Activated T-helper 17 cell treated with anti-CD3 and anti-CD28 coated beads, Interleukin-2, amount 50 U/mL, for 72 hours (primary cell): ENCODE data around the gene OR7G2. TPM values are rescaled to one million over a fixed set of nuclear protein-coding genes. Genes with fewer than 3 reads are reported as not detected.
"Not testable (repeated sequence)": the region's sequence is repeated elsewhere in the genome, so short reads cannot be mapped to it uniquely, and the experiment has no call there.

ENCODE experiments used
- ATAC-seq: fragments of 150-1000 bp; cut with Tn5 transposase; replicated peaks from 2 replicates; pipeline ENCODE4 v1.10.0; 2021; ENCODE audit warnings: mild to moderate bottlenecking, moderate library complexity
- H3K27ac Mint-ChIP-seq: one replicate; pipeline ENCODE4 v1.8.0; 2022; ENCODE audit warnings: mixed read lengths
- H3K27me3 Mint-ChIP-seq: one replicate; pipeline ENCODE4 v1.8.0; 2022; ENCODE audit warnings: mixed read lengths
- H3K36me3 Mint-ChIP-seq: one replicate; pipeline ENCODE4 v1.8.0; 2022; ENCODE audit warnings: low read depth, mild to moderate bottlenecking, mixed read lengths
- H3K4me1 Mint-ChIP-seq: one replicate; pipeline ENCODE4 v1.8.0; 2022; ENCODE audit warnings: mixed read lengths
- H3K4me3 Mint-ChIP-seq: one replicate; pipeline ENCODE4 v1.8.0; 2022; ENCODE audit warnings: mild to moderate bottlenecking, mixed read lengths
- H3K9me3 Mint-ChIP-seq: one replicate; pipeline ENCODE4 v1.8.0; 2022; ENCODE audit warnings: mixed read lengths
- total RNA-seq, 2 donors: library from RNA; stranded (reverse); gene quantifications; one replicate each; pipeline ENCODE4 v1.2.3, GENCODE V29; 2022

OR7G2 gene
- total RNA-seq, 2 donors from 2014 or later, result not detected

GRCh38 chr19:9116547-9116946 lies 9.3 kb upstream of the OR7G2 start:
- Mint-ChIP-seq H3K27ac (no peak overlapping the region), H3K4me3 (no peak overlapping the region), H3K9me3 (no peaks in the 10 kb centered on the region), H3K36me3 (no peaks in the 10 kb centered on the region), H3K4me1 (no peaks in the 10 kb centered on the region), H3K27me3 (peaks cover 18% of the 10 kb centered on the region)
- no peak for ATAC-seq

- Mint-ChIP-seq H3K4me3 (no peak within 1 kb of the TSS), H3K36me3 (no peaks in the 10 kb centered on the region), H3K4me1 (no peaks in the 10 kb centered on the region), H3K27me3 (peaks cover 18% of the 10 kb centered on the region), H3K9me3 (no peaks in the 10 kb centered on the region), H3K27ac (no peak within 1 kb of the TSS)
- no peak for ATAC-seq
Measured at GRCh38 chr19:9115307-9115813, 8.1 kb upstream of the OR7G2 start, which contains the start of gene OR7G1. Gene OR7G1, minus strand, starts transcription at chr19:9115763. Its CDS starts 0 bp downstream, at chr19:9115763.

- no peaks in the 10 kb centered on the region for H3K9me3 Mint-ChIP-seq
- H3K27me3 Mint-ChIP-seq, result peaks cover 18% of the 10 kb centered on the region
- H3K4me3 Mint-ChIP-seq, result no peak overlapping the region
- H3K4me1 Mint-ChIP-seq, result no peaks in the 10 kb centered on the region
- H3K27ac Mint-ChIP-seq, result no peak overlapping the region
- no peak for ATAC-seq
- H3K36me3 Mint-ChIP-seq, result no peaks in the 10 kb centered on the region
Measured at GRCh38 chr19:9109959-9110358, 2.7 kb upstream of the OR7G2 start.

- Mint-ChIP-seq H3K36me3 (no peaks in the 10 kb centered on the region), H3K27ac (no peak within 1 kb of the TSS)
Measured at GRCh38 chr19:9086761-9087160, 20.5 kb downstream of the OR7G2 start, which contains the start of gene OR1M1. Gene OR1M1, plus strand, starts transcription at chr19:9087061. Its CDS starts 6,184 bp downstream, at chr19:9093245.

GRCh38 chr19:9078651-9079050 lies 28.6 kb downstream of the OR7G2 start:
- Mint-ChIP-seq H3K4me3 (no peak overlapping the region), H3K27ac (no peak overlapping the region), H3K4me1 (no peaks in the 10 kb centered on the region), H3K36me3 (no peaks in the 10 kb centered on the region), H3K9me3 (no peaks in the 10 kb centered on the region), H3K27me3 (no peaks in the 10 kb centered on the region)
- ATAC-seq, result no peak

More at GRCh38 chr19:9086761-9087160, 20.5 kb downstream of the OR7G2 start, which contains the start of gene OR1M1:
- H3K27me3 Mint-ChIP-seq, result peaks cover 18% of the 10 kb centered on the region
- H3K4me3 Mint-ChIP-seq, result no peak within 1 kb of the TSS
- no peaks in the 10 kb centered on the region for H3K4me1 Mint-ChIP-seq
- ATAC-seq, result no peak
- H3K9me3 Mint-ChIP-seq, result no peaks in the 10 kb centered on the region

GRCh38 chr19:9076901-9077300 lies 30.4 kb downstream of the OR7G2 start:
- no peaks in the 10 kb centered on the region for H3K9me3 Mint-ChIP-seq
- no peak for ATAC-seq
- H3K4me1 Mint-ChIP-seq, result no peaks in the 10 kb centered on the region
- no peak overlapping the region for H3K4me3 Mint-ChIP-seq
- no peaks in the 10 kb centered on the region for H3K27me3 Mint-ChIP-seq
- H3K27ac Mint-ChIP-seq, result no peak overlapping the region
- no peaks in the 10 kb centered on the region for H3K36me3 Mint-ChIP-seq

GRCh38 chr19:9075064-9075949 lies 32.0 kb downstream of the OR7G2 start:
- H3K36me3 Mint-ChIP-seq, result no peaks in the 10 kb centered on the region
- no peak overlapping the region for H3K27ac Mint-ChIP-seq
- no peaks in the 10 kb centered on the region for H3K27me3 Mint-ChIP-seq
- no peak for ATAC-seq
- H3K4me3 Mint-ChIP-seq, result no peak overlapping the region
- H3K4me1 Mint-ChIP-seq, result no peaks in the 10 kb centered on the region
- H3K9me3 Mint-ChIP-seq, result no peaks in the 10 kb centered on the region

- Mint-ChIP-seq H3K4me1 (no peaks in the 10 kb centered on the region), H3K36me3 (no peaks in the 10 kb centered on the region)
- ATAC-seq, result no peak
Measured at GRCh38 chr19:9073806-9074205, 33.5 kb downstream of the OR7G2 start.

GRCh38 chr19:9071720-9072119 lies 35.6 kb downstream of the OR7G2 start:
- H3K27me3 Mint-ChIP-seq, H3K27ac Mint-ChIP-seq, ATAC-seq, H3K36me3 Mint-ChIP-seq, H3K9me3 Mint-ChIP-seq, H3K4me3 Mint-ChIP-seq, H3K4me1 Mint-ChIP-seq: not testable (repeated sequence)

More at GRCh38 chr19:9073806-9074205, 33.5 kb downstream of the OR7G2 start:
- H3K27ac Mint-ChIP-seq, result no peak overlapping the region
- H3K9me3 Mint-ChIP-seq, result no peaks in the 10 kb centered on the region
- no peak overlapping the region for H3K4me3 Mint-ChIP-seq
- H3K27me3 Mint-ChIP-seq, result no peaks in the 10 kb centered on the region

GRCh38 chr19:9070066-9070465 lies 37.2 kb downstream of the OR7G2 start:
- Mint-ChIP-seq H3K4me1 (no peaks in the 10 kb centered on the region), H3K4me3 (no peak overlapping the region), H3K9me3 (no peaks in the 10 kb centered on the region), H3K27ac (no peak overlapping the region), H3K27me3 (no peaks in the 10 kb centered on the region), H3K36me3 (no peaks in the 10 kb centered on the region)
- ATAC-seq, result no peak

- Mint-ChIP-seq H3K36me3 (no peaks in the 10 kb centered on the region), H3K4me3 (no peak overlapping the region), H3K27ac (no peak overlapping the region)
Measured at GRCh38 chr19:9065457-9066014, 41.7 kb downstream of the OR7G2 start.

GRCh38 chr19:9061879-9062278 lies 45.4 kb downstream of the OR7G2 start:
- no peak for ATAC-seq
- H3K27ac Mint-ChIP-seq, result no peak overlapping the region
- H3K4me3 Mint-ChIP-seq, result no peak overlapping the region
- H3K4me1 Mint-ChIP-seq, result no peaks in the 10 kb centered on the region
- no peaks in the 10 kb centered on the region for H3K36me3 Mint-ChIP-seq
- no peaks in the 10 kb centered on the region for H3K9me3 Mint-ChIP-seq
- peaks cover 3% of the 10 kb centered on the region for H3K27me3 Mint-ChIP-seq

More at GRCh38 chr19:9065457-9066014, 41.7 kb downstream of the OR7G2 start:
- ATAC-seq, result no peak
- no peaks in the 10 kb centered on the region for H3K27me3 Mint-ChIP-seq
- no peaks in the 10 kb centered on the region for H3K4me1 Mint-ChIP-seq
- no peaks in the 10 kb centered on the region for H3K9me3 Mint-ChIP-seq

- no peak overlapping the region for H3K4me3 Mint-ChIP-seq
- H3K9me3 Mint-ChIP-seq, result no peaks in the 10 kb centered on the region
- no peaks in the 10 kb centered on the region for H3K4me1 Mint-ChIP-seq
- H3K27me3 Mint-ChIP-seq, result peaks cover 3% of the 10 kb centered on the region
- no peaks in the 10 kb centered on the region for H3K36me3 Mint-ChIP-seq
- no peak overlapping the region for H3K27ac Mint-ChIP-seq
- ATAC-seq, result no peak
Measured at GRCh38 chr19:9060564-9061340, 46.5 kb downstream of the OR7G2 start.

GRCh38 chr19:9058905-9059667 lies 48.2 kb downstream of the OR7G2 start:
- no peak for ATAC-seq

More at GRCh38 chr19:9058905-9059667, 48.2 kb downstream of the OR7G2 start:
- no peaks in the 10 kb centered on the region for H3K9me3 Mint-ChIP-seq
- H3K27ac Mint-ChIP-seq, result no peak overlapping the region
- H3K36me3 Mint-ChIP-seq, result no peaks in the 10 kb centered on the region
- H3K27me3 Mint-ChIP-seq, result peaks cover 3% of the 10 kb centered on the region
- no peak overlapping the region for H3K4me3 Mint-ChIP-seq
- H3K4me1 Mint-ChIP-seq, result no peaks in the 10 kb centered on the region
